ENCODE data around the gene SLTM.

- no peak for TF ChIP-seq POLR2AphosphoS5 (IDR thresholded peaks at IDR 0.05)
- TF ChIP-seq CTCF (IDR thresholded peaks at IDR 0.05), result no peak
- no peak for TF ChIP-seq POLR2A (IDR thresholded peaks at IDR 0.05)
- no peak for TF ChIP-seq EP300 (IDR thresholded peaks at IDR 0.05)
These were observed 81.1 kb downstream of the SLTM start for GRCh38 chr15:58852347-58852746.

Data from upper lobe of left lung (tissue), 4 donors.